GM23338 (cell line): ENCODE measurements around the gene SMTNL2.
"Not testable (repeated sequence)": the region's sequence is repeated elsewhere in the genome, so short reads cannot be mapped to it uniquely, and the experiment has no call there.

Experiments
- CREB1 ChIP-seq: fragments of 250-450 bp; sonication (Bioruptor Pico); IDR thresholded peaks from 2 replicates; pipeline ENCODE4 v1.5.0; 2020; ENCODE audit warnings: low read depth, mild to moderate bottlenecking, moderate library complexity
- CTCF ChIP-seq, 2 experiments: fragments of 200-600 bp in 1 of 2; sonication (generic) in 1 of 2; conservative IDR thresholded peaks; 2 replicates each; pipeline versions ENCODE4 v1.5.1 to v1.6.1; 2016 to 2017; ENCODE audit warnings: antibody characterized with exemption in 2 of 2, low read depth in 2 of 2, mild to moderate bottlenecking in 2 of 2, moderate library complexity in 1 of 2
- ETS1 ChIP-seq: IDR thresholded peaks from 2 replicates; pipeline ENCODE4 v1.6.1; 2016; ENCODE audit warnings: antibody characterized with exemption
- EZH2 ChIP-seq: fragments of 200-600 bp; sonication (generic); IDR thresholded peaks from one replicate; pipeline ENCODE4 v1.8.0; 2017; ENCODE audit warnings: antibody characterized with exemption, mild to moderate bottlenecking, low read depth; ENCODE audit not compliant: unreplicated experiment
- EZH2phosphoT487 ChIP-seq: fragments of 200-600 bp; sonication (generic); IDR thresholded peaks from one replicate; pipeline ENCODE4 v1.8.1; 2018; ENCODE audit warnings: antibody characterized with exemption; ENCODE audit not compliant: unreplicated experiment
- JUNB ChIP-seq: IDR thresholded peaks from one replicate; pipeline ENCODE4 v1.6.1; 2016; ENCODE audit warnings: antibody characterized with exemption; ENCODE audit not compliant: unreplicated experiment
- NANOG ChIP-seq: IDR thresholded peaks from 2 replicates; pipeline ENCODE4 v1.6.1; 2016; ENCODE audit warnings: antibody characterized with exemption, borderline replicate concordance
- POLR2AphosphoS5 ChIP-seq: IDR thresholded peaks from 2 replicates; pipeline ENCODE4 v1.6.1; 2016; ENCODE audit warnings: antibody characterized with exemption, low read depth
- REST ChIP-seq: IDR thresholded peaks from one replicate; pipeline ENCODE4 v1.6.1; 2018; ENCODE audit warnings: antibody characterized with exemption; ENCODE audit not compliant: unreplicated experiment
- STAT1 ChIP-seq: IDR thresholded peaks from one replicate; pipeline ENCODE4 v1.6.1; 2016; ENCODE audit warnings: antibody characterized with exemption; ENCODE audit not compliant: unreplicated experiment
- ZNF331 ChIP-seq: fragments of 250-450 bp; sonication (Bioruptor Pico); IDR thresholded peaks from 2 replicates; pipeline ENCODE4 v1.5.0; 2020; ENCODE audit warnings: low read depth, mild to moderate bottlenecking, moderate library complexity

GRCh38 chr17:4640569-4641188, 56.4 kb downstream of the SMTNL2 start:
- not testable (repeated sequence) for TF ChIP-seq EZH2; POLR2AphosphoS5; CTCF (conservative IDR thresholded peaks at IDR 0.05; ENCODE audit: low read depth in 2 of 2); EZH2phosphoT487; REST; JUNB; ETS1; NANOG; ZNF331 (CRISPR knock-in tag); STAT1; CREB1 (CRISPR knock-in tag)
